HG02870 (cell line): ENCODE data around the gene CCDC85C.

Experiments
- ATAC-seq: cut with Tn5 transposase; IDR thresholded peaks from one replicate; pipeline ENCODE4 v1.9.1; 2021; ENCODE audit warnings: mild to moderate bottlenecking, moderate library complexity; ENCODE audit not compliant: unreplicated experiment

CCDC85C gene

GRCh38 chr14:99461411-99462085 is 142.5 kb downstream of the CCDC85C start:
- ATAC-seq = no peak

DNA sequence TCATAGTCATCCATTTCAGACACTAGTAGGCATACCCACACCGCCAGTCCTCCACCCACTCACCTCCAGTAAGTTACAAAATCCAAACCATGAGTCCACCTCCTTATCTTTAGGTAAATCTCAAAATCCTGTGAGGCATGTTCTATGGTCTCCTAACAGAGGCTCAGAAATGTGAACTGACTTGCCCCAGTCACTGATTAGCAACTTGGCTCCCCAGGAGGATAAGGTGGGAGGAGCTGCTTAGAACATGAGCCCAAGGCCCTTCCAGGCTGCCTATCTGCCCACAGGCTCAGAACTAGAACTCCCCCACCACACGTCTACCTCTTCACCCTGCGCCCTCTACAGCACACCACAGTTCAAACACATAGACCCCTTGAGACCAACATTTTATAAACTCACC is 143.2 kb downstream of the CCDC85C start:
- no peak for ATAC-seq

DNA sequence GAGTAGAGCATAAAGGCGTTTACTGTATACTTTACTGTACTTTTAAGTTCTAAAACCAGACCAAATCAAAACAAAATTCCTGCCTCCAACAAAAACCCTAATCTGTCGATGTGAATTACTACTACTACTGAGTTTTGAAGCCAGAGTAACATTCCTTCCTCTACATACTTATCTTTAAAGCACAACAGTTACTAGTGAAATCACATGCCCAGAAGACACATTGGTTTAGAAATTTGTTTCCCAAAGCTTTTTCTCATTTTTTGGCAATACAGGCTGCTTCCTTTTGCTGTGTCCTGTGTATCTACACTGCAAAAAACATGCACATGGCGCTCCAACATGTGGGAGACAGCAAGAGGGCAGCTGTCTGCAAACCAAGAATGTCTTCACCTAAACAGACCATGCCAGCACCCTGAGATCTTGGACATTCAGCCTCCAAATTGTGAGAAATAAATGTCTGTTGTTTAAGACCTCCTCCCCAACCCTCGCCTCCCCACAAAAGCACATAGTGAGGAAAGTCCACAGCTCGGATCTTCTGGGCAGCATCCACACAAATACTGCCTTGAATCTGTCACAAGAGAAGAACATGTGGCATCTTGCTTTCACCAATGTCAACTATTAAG is 144.4 kb downstream of the CCDC85C start:
- ATAC-seq = no peak

DNA sequence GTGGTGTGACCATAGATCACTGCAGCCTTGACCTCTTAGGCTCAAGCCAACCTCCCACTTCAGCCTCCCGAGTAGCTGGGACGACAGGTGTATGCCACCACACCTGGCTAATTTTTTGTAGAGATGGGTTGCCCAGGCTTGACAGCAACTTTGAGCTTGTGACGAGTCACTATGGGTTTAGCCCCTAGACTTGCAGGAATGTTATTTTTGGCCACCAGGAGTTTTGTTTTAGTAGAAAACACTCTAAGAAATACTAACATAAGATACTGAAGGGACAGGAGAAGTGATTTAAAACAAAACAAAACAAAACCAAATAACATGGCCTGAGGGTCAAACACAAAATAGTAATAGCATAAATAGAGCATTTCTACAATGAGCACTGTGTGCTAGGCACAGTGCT is 149.8 kb downstream of the CCDC85C start:
- ATAC-seq = no peak

DNA sequence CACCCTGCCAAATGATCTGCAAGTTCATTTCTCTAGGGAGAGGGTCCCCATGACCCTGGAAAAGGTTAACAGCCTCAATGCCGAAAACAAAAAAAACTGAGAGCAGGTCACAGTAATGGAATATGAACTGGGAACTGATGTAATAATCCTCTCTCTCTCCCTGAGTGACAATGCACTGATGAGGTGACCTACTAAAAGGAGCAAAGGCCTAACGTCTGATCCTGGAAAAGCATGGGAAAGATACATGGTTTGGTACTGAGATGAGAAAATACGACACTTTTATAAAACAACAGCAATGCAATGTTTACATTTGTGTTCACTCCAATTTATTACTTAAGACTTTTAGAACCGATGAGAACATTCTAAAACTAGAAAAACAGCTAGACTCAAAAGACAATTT is 151.0 kb downstream of the CCDC85C start:
- no peak for ATAC-seq

DNA sequence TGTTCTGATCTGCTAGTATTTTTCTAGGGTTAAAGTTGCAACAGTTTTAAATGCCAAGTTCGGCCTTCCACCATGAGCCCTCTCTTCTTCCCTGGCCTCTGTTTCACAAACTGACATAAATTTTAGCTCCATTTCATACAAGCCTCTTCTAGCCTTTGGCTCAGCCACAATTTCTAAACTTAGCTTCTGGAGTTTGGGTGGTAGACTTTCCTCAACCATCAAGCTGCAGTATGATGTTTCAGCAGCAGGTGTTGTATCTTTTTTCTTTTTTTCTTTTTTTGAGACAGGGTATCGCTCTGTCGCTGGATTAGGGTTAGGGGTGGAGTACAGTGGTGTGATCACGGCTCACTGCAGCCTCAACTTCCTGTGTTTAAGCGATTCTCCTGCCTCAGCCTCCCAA is 152.8 kb downstream of the CCDC85C start:
- no peak for ATAC-seq

- no peak for ATAC-seq
These were observed 153.7 kb downstream of the CCDC85C start for GRCh38 chr14:99450266-99450665.
